Keratinocyte (primary cell): Measurements from ENCODE around the gene RNF41. TPM values are rescaled to one million over a fixed set of nuclear protein-coding genes. Genes with fewer than 3 reads are reported as not detected.
A peak's percentile ranks its signal among the peaks of the same experiment; 100 is the strongest.

Source experiments
- DNase-seq: peaks from one replicate; pipeline ENCODE4 v3.0.0-alpha.2; 2011; ENCODE audit warnings: low read depth, missing footprints, low spot score
- FAIRE-seq: peaks from 2 replicates; lab custom pipeline; 2011; peaks lifted over from hg19 to GRCh38; lab: Jason Lieb, UNC
- H2AFZ ChIP-seq: 2 replicates; pipeline ENCODE4 v1.6.0; 2012; ENCODE audit warnings: low read length, control low read depth, inconsistent platforms; ENCODE audit not compliant: control insufficient read depth
- H3K27ac ChIP-seq: 2 replicates; pipeline ENCODE4 v1.5.1; 2011; ENCODE audit warnings: low read length; ENCODE audit not compliant: control insufficient read depth, insufficient read depth
- H3K27me3 ChIP-seq: 3 replicates; pipeline ENCODE4 v1.6.0; 2011; ENCODE audit warnings: low read length; ENCODE audit not compliant: control insufficient read depth, insufficient read depth; ENCODE audit errors: extremely low read depth
- H3K36me3 ChIP-seq, 2 experiments: 2 replicates in 1 of 2; 3 replicates in 1 of 2; pipeline ENCODE4 v1.5.1; 2011; ENCODE audit warnings: low read length in 2 of 2, mild to moderate bottlenecking in 1 of 2; ENCODE audit not compliant: control insufficient read depth in 2 of 2, insufficient read depth in 2 of 2; ENCODE audit errors: extremely low read depth in 1 of 2
- H3K4me1 ChIP-seq: 3 replicates; pipeline ENCODE4 v1.5.1; 2011; ENCODE audit warnings: low read length; ENCODE audit not compliant: control insufficient read depth, insufficient read depth; ENCODE audit errors: extremely low read depth
- H3K4me2 ChIP-seq: 3 replicates; pipeline ENCODE4 v1.6.0; 2011; ENCODE audit warnings: low read depth, low read length; ENCODE audit not compliant: control insufficient read depth, insufficient read depth; ENCODE audit errors: extremely low read depth
- H3K4me3 ChIP-seq, 3 experiments: fragments of 200-600 bp in 1 of 3; sonication (generic) in 1 of 3; 2 replicates in 2 of 3; 3 replicates in 1 of 3; pipeline ENCODE4 v1.5.1; 2011 to 2016; ENCODE audit warnings: low read length in 3 of 3, mild to moderate bottlenecking in 3 of 3, control low read depth in 2 of 3, inconsistent platforms in 1 of 3, low read depth in 1 of 3, mixed read lengths in 1 of 3, mixed run types in 1 of 3, moderate library complexity in 1 of 3; ENCODE audit not compliant: control insufficient read depth in 2 of 3, insufficient read depth in 2 of 3; ENCODE audit errors: extremely low read depth in 1 of 3
- H3K79me2 ChIP-seq: 2 replicates; pipeline ENCODE4 v1.6.0; 2012; ENCODE audit warnings: low read length; ENCODE audit not compliant: control insufficient read depth, insufficient read depth
- H3K9ac ChIP-seq: 3 replicates; pipeline ENCODE4 v1.6.0; 2011; ENCODE audit warnings: low read length; ENCODE audit not compliant: control insufficient read depth, insufficient read depth; ENCODE audit errors: extremely low read depth
- H3K9me1 ChIP-seq: 3 replicates; pipeline ENCODE4 v1.6.0; 2011; ENCODE audit warnings: low read length; ENCODE audit not compliant: control insufficient read depth, insufficient read depth; ENCODE audit errors: extremely low read depth
- H3K9me3 ChIP-seq: 2 replicates; pipeline ENCODE4 v1.5.1; 2012; ENCODE audit warnings: low read depth, low read length; ENCODE audit not compliant: control insufficient read depth
- H4K20me1 ChIP-seq: 3 replicates; pipeline ENCODE4 v1.6.0; 2011; ENCODE audit warnings: low read length; ENCODE audit not compliant: control insufficient read depth, insufficient read depth; ENCODE audit errors: extremely low read depth
- EZH2 ChIP-seq: IDR thresholded peaks from one replicate; pipeline ENCODE4 v1.6.1; 2012; ENCODE audit warnings: inconsistent platforms, mild to moderate bottlenecking, low read length, moderate library complexity
- dilution Hi-C: fragments of 300-500 bp; cut with MboI; formaldehyde crosslinking; loops from one replicate; pipeline ENCODE4 v1.7.0; 2020; ENCODE audit warnings: low sequenced_read_pairs; ENCODE audit not compliant: extremely low pct_ligation_motif_present
- polyA plus RNA-seq, 5 experiments: library from polyadenylated mRNA; depleted of rRNA in 3 of 5; stranded (reverse) in 3 of 5; stranded (forward) in 1 of 5; unstranded in 1 of 5; fragments of >200 nt; gene quantifications; 1 replicate in 1 of 5; 2 replicates in 3 of 5; 3 replicates in 1 of 5; pipeline versions ENCODE4 v1.2.1 to v1.2.3, GENCODE V29; 2011 to 2012; ENCODE audit warnings: missing spikeins in 2 of 5, low read depth in 1 of 5, low replicate concordance in 1 of 5
- TF ChIP-seq, protein P1 (sequence below), 3 experiments: IDR thresholded peaks in 1 of 3; conservative IDR thresholded peaks in 1 of 3; optimal IDR thresholded peaks in 1 of 3; 2 replicates in 2 of 3; 3 replicates in 1 of 3; pipeline versions ENCODE3 to v1.5.1; 2011; ENCODE audit warnings: low read length in 3 of 3, mild to moderate bottlenecking in 3 of 3, moderate library complexity in 2 of 3, control low read depth in 1 of 3, inconsistent platforms in 1 of 3; ENCODE audit not compliant: insufficient read depth in 2 of 3; ENCODE audit errors: extremely low read depth in 1 of 3

The RNF41 gene
- polyA plus RNA-seq, 1 donor (not counting 4 experiments of a cell fraction or from before 2014, with no cell fraction given) = 42.2 TPM

DNA sequence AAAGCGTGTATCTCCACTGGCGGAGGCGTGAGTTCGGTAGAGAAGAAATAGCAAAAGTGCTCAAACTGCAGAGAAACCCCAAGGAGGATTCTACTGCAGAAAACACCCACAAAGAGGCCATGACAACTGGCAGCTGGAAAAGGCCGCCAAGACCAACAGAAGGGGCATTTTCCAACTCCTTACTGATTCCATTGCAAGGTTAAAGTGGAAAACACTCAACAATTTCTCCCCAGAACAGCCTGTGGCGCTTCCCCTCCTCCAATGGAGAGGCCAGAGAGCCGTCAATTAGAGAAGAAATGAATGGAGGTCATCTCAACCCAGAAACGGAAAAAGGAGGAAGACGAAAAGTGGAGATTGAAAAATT is 37.1 kb upstream of the RNF41 start:
- no peak for FAIRE-seq
- H3K4me1 ChIP-seq = peaks cover 36% of the 10 kb centered on the region
- peaks cover 21 to 23% of the 10 kb centered on the region in 2 experiments for H3K36me3 ChIP-seq
- H4K20me1 ChIP-seq = no peaks in the 10 kb centered on the region
- TF ChIP-seq, protein P1, sequence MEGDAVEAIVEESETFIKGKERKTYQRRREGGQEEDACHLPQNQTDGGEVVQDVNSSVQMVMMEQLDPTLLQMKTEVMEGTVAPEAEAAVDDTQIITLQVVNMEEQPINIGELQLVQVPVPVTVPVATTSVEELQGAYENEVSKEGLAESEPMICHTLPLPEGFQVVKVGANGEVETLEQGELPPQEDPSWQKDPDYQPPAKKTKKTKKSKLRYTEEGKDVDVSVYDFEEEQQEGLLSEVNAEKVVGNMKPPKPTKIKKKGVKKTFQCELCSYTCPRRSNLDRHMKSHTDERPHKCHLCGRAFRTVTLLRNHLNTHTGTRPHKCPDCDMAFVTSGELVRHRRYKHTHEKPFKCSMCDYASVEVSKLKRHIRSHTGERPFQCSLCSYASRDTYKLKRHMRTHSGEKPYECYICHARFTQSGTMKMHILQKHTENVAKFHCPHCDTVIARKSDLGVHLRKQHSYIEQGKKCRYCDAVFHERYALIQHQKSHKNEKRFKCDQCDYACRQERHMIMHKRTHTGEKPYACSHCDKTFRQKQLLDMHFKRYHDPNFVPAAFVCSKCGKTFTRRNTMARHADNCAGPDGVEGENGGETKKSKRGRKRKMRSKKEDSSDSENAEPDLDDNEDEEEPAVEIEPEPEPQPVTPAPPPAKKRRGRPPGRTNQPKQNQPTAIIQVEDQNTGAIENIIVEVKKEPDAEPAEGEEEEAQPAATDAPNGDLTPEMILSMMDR (optimal IDR thresholded peaks at IDR 0.05 in 1 of 3, IDR thresholded peaks at IDR 0.05 in 1 of 3, conservative IDR thresholded peaks at IDR 0.05 in 1 of 3; ENCODE audit: extremely low read depth in 1 of 3, insufficient read depth in 2 of 3, low read length in 3 of 3) = no peak
- no peak for TF ChIP-seq EZH2
- peaks cover 37% of the 10 kb centered on the region for H3K79me2 ChIP-seq
- peak overlapping the region; percentile 77 for H3K9ac ChIP-seq
- peak overlapping the region; percentile 97 for H3K4me2 ChIP-seq
- H3K27me3 ChIP-seq = no peaks in the 10 kb centered on the region
- no peak for DNase-seq
- dilution Hi-C loops = no loop called here
- no peaks in the 10 kb centered on the region for H3K9me3 ChIP-seq
- peak overlapping the region; percentile 75 to 93 (median 90) for H3K4me3 ChIP-seq
- H3K9me1 ChIP-seq = peaks cover 3% of the 10 kb centered on the region
- H2AFZ ChIP-seq = peak overlapping the region; percentile 93
- peak overlapping the region; percentile 79 for H3K27ac ChIP-seq

DNA sequence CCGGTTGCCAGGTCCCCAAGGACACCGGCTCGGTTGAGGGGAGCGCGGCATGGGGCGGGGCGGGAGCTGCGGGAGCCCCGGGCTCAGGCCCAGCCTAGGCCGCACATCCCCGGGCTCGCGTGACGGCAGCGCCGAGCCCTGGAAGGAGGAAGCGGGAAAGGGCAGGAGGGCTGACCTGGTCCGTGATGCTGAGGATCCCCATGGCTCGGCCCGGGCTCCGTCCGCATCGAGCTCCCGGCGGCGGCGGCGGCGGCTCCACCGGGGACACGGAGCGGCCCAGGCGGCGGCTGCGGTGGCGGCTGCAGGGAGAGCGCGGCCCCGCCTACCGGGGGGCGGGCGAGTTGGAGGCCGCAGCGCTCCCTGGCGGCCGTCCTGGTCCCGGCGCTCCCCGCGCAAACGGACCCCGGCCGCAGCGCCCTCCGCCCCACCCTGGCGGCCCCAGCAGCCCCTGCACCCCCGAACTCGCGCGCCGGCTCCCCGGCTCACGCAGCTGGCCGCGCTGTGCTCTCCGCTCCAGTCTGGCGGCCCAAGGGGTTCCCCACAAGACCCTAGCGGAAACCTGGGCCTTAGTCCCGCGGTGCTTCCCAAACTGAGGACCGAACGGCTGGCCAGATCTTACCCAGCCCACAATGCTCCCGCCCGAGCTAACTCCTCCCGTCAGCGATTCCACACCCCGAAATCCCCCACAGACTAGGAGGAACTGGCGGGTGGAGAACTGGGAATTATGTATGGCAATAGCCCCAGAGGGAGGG is 36.5 kb upstream of the RNF41 start, which contains the start of gene ANKRD52:
ANKRD52 (minus strand) TSS at position 317 of the 752 bp plus-strand sequence; CDS start at position 202, 115 bp downstream.
- no peak for TF ChIP-seq EZH2
- TF ChIP-seq, protein P1 (optimal IDR thresholded peaks at IDR 0.05 in 1 of 3, IDR thresholded peaks at IDR 0.05 in 1 of 3, conservative IDR thresholded peaks at IDR 0.05 in 1 of 3; ENCODE audit: extremely low read depth in 1 of 3, insufficient read depth in 2 of 3, low read length in 3 of 3) = peak in 2 of 3 experiments; percentile 55 to 80
- dilution Hi-C loops = no loop called here
- peaks cover 36% of the 10 kb centered on the region for H3K4me1 ChIP-seq
- no peaks in the 10 kb centered on the region for H3K9me3 ChIP-seq
- peak within 1 kb of the TSS; percentile 75 to 93 (median 90) for H3K4me3 ChIP-seq
- no peaks in the 10 kb centered on the region for H3K27me3 ChIP-seq
- H3K36me3 ChIP-seq = peaks cover 27% of the 10 kb centered on the region in 2 experiments
- H3K27ac ChIP-seq = peak within 1 kb of the TSS; percentile 79
- peaks cover 43% of the 10 kb centered on the region for H3K79me2 ChIP-seq
- no peak for FAIRE-seq
- peak within 1 kb of the TSS; percentile 93 for H2AFZ ChIP-seq
- H3K9ac ChIP-seq = peak within 1 kb of the TSS; percentile 77
- no peaks in the 10 kb centered on the region for H4K20me1 ChIP-seq
- peaks cover 3% of the 10 kb centered on the region for H3K9me1 ChIP-seq
- no peak for DNase-seq
- H3K4me2 ChIP-seq = peak within 1 kb of the TSS; percentile 97
